GM12878 (cell line): ENCODE results near the gene MYB.

Source experiments
- CTCF ChIP-seq, 3 experiments: IDR thresholded peaks in 2 of 3; conservative IDR thresholded peaks in 1 of 3; 2 replicates each; pipeline ENCODE4 v1.5.1; 2011; ENCODE audit warnings: low read depth in 3 of 3, low read length in 3 of 3, mild to moderate bottlenecking in 3 of 3, control low read depth in 2 of 3, moderate library complexity in 2 of 3, inconsistent platforms in 1 of 3, mixed read lengths in 1 of 3; ENCODE audit not compliant: control insufficient read depth in 2 of 3, insufficient read depth in 1 of 3; ENCODE audit errors: extremely low read depth in 1 of 3
- EP300 ChIP-seq, 2 experiments: fragments of 150-350 bp in 1 of 2; IDR thresholded peaks; 2 replicates each; pipeline ENCODE4 v1.6.1; 2011 to 2012; ENCODE audit warnings: low read depth in 2 of 2, low read length in 2 of 2, borderline replicate concordance in 1 of 2, improper control_type of control experiment in 1 of 2, inconsistent platforms in 1 of 2; ENCODE audit not compliant: control insufficient read depth in 1 of 2
- NR2C2 ChIP-seq: IDR thresholded peaks from 2 replicates; pipeline ENCODE4 v1.6.1; 2011; ENCODE audit warnings: borderline replicate concordance, low read depth; ENCODE audit not compliant: control insufficient read depth, insufficient read length
- POLR2A ChIP-seq: IDR thresholded peaks from 2 replicates; pipeline ENCODE4 v1.6.1; 2011; ENCODE audit warnings: low read depth, mild to moderate bottlenecking, low read length
- REST ChIP-seq: IDR thresholded peaks from 2 replicates; pipeline ENCODE4 v1.6.1; 2012; ENCODE audit warnings: mild to moderate bottlenecking, low read depth, low read length
- TBL1XR1 ChIP-seq: IDR thresholded peaks from 2 replicates; pipeline ENCODE4 v1.6.1; 2012; ENCODE audit warnings: low read depth, low read length, improper control_type of control experiment

- TF ChIP-seq EP300 (IDR thresholded peaks at IDR 0.05; ENCODE audit: borderline replicate concordance in 1 of 2, control insufficient read depth in 1 of 2, low read depth in 2 of 2, low read length in 2 of 2): no peak
- TF ChIP-seq CTCF (IDR thresholded peaks at IDR 0.05 in 2 of 3, conservative IDR thresholded peaks at IDR 0.05 in 1 of 3; ENCODE audit: control insufficient read depth in 2 of 3, extremely low read depth in 1 of 3, insufficient read depth in 1 of 3, low read depth in 3 of 3, low read length in 3 of 3): no peak
- no peak for TF ChIP-seq NR2C2
- TF ChIP-seq TBL1XR1: no peak
- TF ChIP-seq REST: no peak
- no peak for TF ChIP-seq POLR2A
These were observed 48.3 kb upstream of the MYB start for GRCh38 chr6:135132776-135133175.
